ENCODE data around the gene CFAP74.

DNA sequence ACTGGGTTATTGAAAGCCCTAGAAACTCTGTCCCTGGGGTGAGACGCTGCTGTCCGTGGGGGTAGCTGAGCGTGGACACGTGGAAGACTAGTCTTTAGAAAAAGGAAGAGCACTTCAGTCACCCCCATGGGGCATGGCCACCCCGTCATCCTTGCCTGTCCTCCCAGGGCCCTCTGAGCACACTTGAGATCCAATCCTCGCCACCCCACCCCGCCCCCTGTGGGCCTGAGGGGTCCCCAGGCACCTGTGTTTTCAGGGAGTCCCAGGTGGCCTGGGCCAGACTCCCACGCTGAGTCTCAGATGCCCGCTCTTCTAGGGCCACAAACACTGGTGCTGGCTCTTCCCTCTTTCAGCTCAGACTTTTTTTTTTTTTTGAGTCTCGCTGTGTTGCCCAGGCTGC, 49.2 kb upstream of the CFAP74 start:
- no peak for TF ChIP-seq POLR2A (IDR thresholded peaks at IDR 0.05)
- no peak for TF ChIP-seq CTCF (IDR thresholded peaks at IDR 0.05)

Data from thyroid gland (tissue), 4 donors.